ELR (cell line): ENCODE data around the gene CALN1.

Source experiments
- DNase-seq: peaks from one replicate; pipeline ENCODE4 v3.0.0-alpha.2; 2015; ENCODE audit warnings: low read depth

Gene CALN1

GRCh38 chr7:72037516-72037915 is 374.6 kb downstream of the CALN1 start:
- no peak for DNase-seq

GRCh38 chr7:72035266-72035665 is 376.9 kb downstream of the CALN1 start:
- DNase-seq = no peak

GRCh38 chr7:72032934-72033333 is 379.2 kb downstream of the CALN1 start:
- no peak for DNase-seq

- DNase-seq = no peak
Observed at GRCh38 chr7:72030994-72031667, 381.0 kb downstream of the CALN1 start.

- DNase-seq = no peak
Observed at GRCh38 chr7:72028267-72028666, 383.9 kb downstream of the CALN1 start.

GRCh38 chr7:72025381-72025960 is 386.7 kb downstream of the CALN1 start:
- no peak for DNase-seq

- no peak for DNase-seq
Observed at GRCh38 chr7:72023926-72024325, 388.2 kb downstream of the CALN1 start.

- DNase-seq = no peak
Observed at GRCh38 chr7:72021716-72022115, 390.4 kb downstream of the CALN1 start.

- DNase-seq = no peak
Observed at GRCh38 chr7:72020311-72020710, 391.8 kb downstream of the CALN1 start.

GRCh38 chr7:72019436-72019835 is 392.7 kb downstream of the CALN1 start:
- no peak for DNase-seq

- no peak for DNase-seq
Observed at GRCh38 chr7:72017756-72018155, 394.4 kb downstream of the CALN1 start.

- DNase-seq = no peak
Observed at GRCh38 chr7:72016574-72016973, 395.6 kb downstream of the CALN1 start.

GRCh38 chr7:72015136-72015535 is 397.0 kb downstream of the CALN1 start:
- DNase-seq = no peak

- no peak for DNase-seq
Observed at GRCh38 chr7:72007018-72007417, 405.1 kb downstream of the CALN1 start.

GRCh38 chr7:72003236-72003635 is 408.9 kb downstream of the CALN1 start:
- no peak for DNase-seq

GRCh38 chr7:71996141-71996540 is 416.0 kb downstream of the CALN1 start:
- no peak for DNase-seq

GRCh38 chr7:71995111-71995510 is 417.0 kb downstream of the CALN1 start:
- DNase-seq = no peak

GRCh38 chr7:71991586-71991985 is 420.6 kb downstream of the CALN1 start:
- no peak for DNase-seq

GRCh38 chr7:71990138-71990462 is 422.0 kb downstream of the CALN1 start:
- no peak for DNase-seq

GRCh38 chr7:71988201-71988600 is 423.9 kb downstream of the CALN1 start:
- no peak for DNase-seq

GRCh38 chr7:71987200-71987767 is 424.9 kb downstream of the CALN1 start:
- DNase-seq = no peak

GRCh38 chr7:71984348-71984747 is 427.8 kb downstream of the CALN1 start:
- no peak for DNase-seq

GRCh38 chr7:71982851-71983250 is 429.3 kb downstream of the CALN1 start:
- no peak for DNase-seq

GRCh38 chr7:71976645-71977044 is 435.5 kb downstream of the CALN1 start:
- DNase-seq = no peak
